ENCODE measurements around the gene IST1. TPM values are rescaled to one million over a fixed set of nuclear protein-coding genes. Genes with fewer than 3 reads are reported as not detected.

The IST1 gene
- total and polyA plus RNA-seq, 2 donors (not counting 1 experiment from before 2014, with no cell fraction given), result 139 to 221 TPM

- H2AFZ ChIP-seq (ENCODE audit: low read length), result no peak overlapping the region
- no peaks in the 10 kb centered on the region for H3K79me2 ChIP-seq (ENCODE audit: control insufficient read depth, insufficient read depth, low read length)
- no peak for DNase-seq (ENCODE audit: low read depth in 2 of 2)
- H3K36me3 ChIP-seq (ENCODE audit: control insufficient read depth, insufficient read depth, low read length), result no peaks in the 10 kb centered on the region
- no peak overlapping the region for H3K27ac ChIP-seq (ENCODE audit: insufficient read depth, low read length)
- H3K27me3 ChIP-seq (ENCODE audit: control insufficient read depth, insufficient read depth, low read length), result no peaks in the 10 kb centered on the region
- no peak overlapping the region for H3K4me2 ChIP-seq (ENCODE audit: extremely low read depth, insufficient read depth, low read length)
- H3K4me3 ChIP-seq (replicated peaks in 1 of 4; ENCODE audit: control extremely low read depth in 1 of 4, insufficient read depth in 1 of 4, low read depth in 3 of 4, low read length in 4 of 4), result no peak overlapping the region
- TF ChIP-seq EZH2 (IDR thresholded peaks at IDR 0.05; ENCODE audit: low read length, missing control alignments) (no peak), CTCF (conservative IDR thresholded peaks at IDR 0.05 in 1 of 2, IDR thresholded peaks at IDR 0.05 in 1 of 2; ENCODE audit: low read depth in 1 of 2, low read length in 2 of 2) (no peak)
- no peak overlapping the region for H3K9ac ChIP-seq (ENCODE audit: insufficient read depth, low read length)
- no peaks in the 10 kb centered on the region for H4K20me1 ChIP-seq (ENCODE audit: control insufficient read depth, extremely low read depth, insufficient read depth, low read length)
- H3K4me1 ChIP-seq (ENCODE audit: control insufficient read depth, extremely low read depth, insufficient read depth, low read length), result no peaks in the 10 kb centered on the region
- H3K9me3 ChIP-seq (ENCODE audit: control insufficient read depth, insufficient read depth, low read depth, low read length), result no peaks in the 10 kb centered on the region
These were observed 27.4 kb upstream of the IST1 start for GRCh38 chr16:71867939-71868338.

GRCh38 chr16:71869089-71869488, 26.2 kb upstream of the IST1 start:
- Histone ChIP-seq H3K9ac (ENCODE audit: insufficient read depth, low read length) (no peak overlapping the region), H4K20me1 (ENCODE audit: control insufficient read depth, extremely low read depth, insufficient read depth, low read length) (no peaks in the 10 kb centered on the region), H3K27ac (ENCODE audit: insufficient read depth, low read length) (no peak overlapping the region), H3K9me3 (ENCODE audit: control insufficient read depth, insufficient read depth, low read depth, low read length) (no peaks in the 10 kb centered on the region), H3K27me3 (ENCODE audit: control insufficient read depth, insufficient read depth, low read length) (no peaks in the 10 kb centered on the region), H3K4me3 (replicated peaks in 1 of 4; ENCODE audit: control extremely low read depth in 1 of 4, insufficient read depth in 1 of 4, low read depth in 3 of 4, low read length in 4 of 4) (no peak overlapping the region), H3K4me1 (ENCODE audit: control insufficient read depth, extremely low read depth, insufficient read depth, low read length) (no peaks in the 10 kb centered on the region), H3K79me2 (ENCODE audit: control insufficient read depth, insufficient read depth, low read length) (no peaks in the 10 kb centered on the region), H3K4me2 (ENCODE audit: extremely low read depth, insufficient read depth, low read length) (no peak overlapping the region), H3K36me3 (ENCODE audit: control insufficient read depth, insufficient read depth, low read length) (no peaks in the 10 kb centered on the region), H2AFZ (ENCODE audit: low read length) (no peak overlapping the region)
- DNase-seq (ENCODE audit: low read depth in 2 of 2), result no peak
- no peak for TF ChIP-seq EZH2 (IDR thresholded peaks at IDR 0.05; ENCODE audit: low read length, missing control alignments)
- no peak for TF ChIP-seq CTCF (conservative IDR thresholded peaks at IDR 0.05 in 1 of 2, IDR thresholded peaks at IDR 0.05 in 1 of 2; ENCODE audit: low read depth in 1 of 2, low read length in 2 of 2)

- Histone ChIP-seq H3K4me1 (ENCODE audit: control insufficient read depth, extremely low read depth, insufficient read depth, low read length) (no peaks in the 10 kb centered on the region), H3K4me3 (replicated peaks in 1 of 4; ENCODE audit: control extremely low read depth in 1 of 4, insufficient read depth in 1 of 4, low read depth in 3 of 4, low read length in 4 of 4) (no peak overlapping the region), H3K4me2 (ENCODE audit: extremely low read depth, insufficient read depth, low read length) (no peak overlapping the region), H2AFZ (ENCODE audit: low read length) (no peak overlapping the region), H4K20me1 (ENCODE audit: control insufficient read depth, extremely low read depth, insufficient read depth, low read length) (no peaks in the 10 kb centered on the region), H3K9ac (ENCODE audit: insufficient read depth, low read length) (no peak overlapping the region), H3K79me2 (ENCODE audit: control insufficient read depth, insufficient read depth, low read length) (no peaks in the 10 kb centered on the region), H3K9me3 (ENCODE audit: control insufficient read depth, insufficient read depth, low read depth, low read length) (no peaks in the 10 kb centered on the region), H3K27me3 (ENCODE audit: control insufficient read depth, insufficient read depth, low read length) (no peaks in the 10 kb centered on the region), H3K27ac (ENCODE audit: insufficient read depth, low read length) (no peak overlapping the region), H3K36me3 (ENCODE audit: control insufficient read depth, insufficient read depth, low read length) (no peaks in the 10 kb centered on the region)
- no peak for DNase-seq (ENCODE audit: low read depth in 2 of 2)
- TF ChIP-seq EZH2 (IDR thresholded peaks at IDR 0.05; ENCODE audit: low read length, missing control alignments), result no peak
- TF ChIP-seq CTCF (conservative IDR thresholded peaks at IDR 0.05 in 1 of 2, IDR thresholded peaks at IDR 0.05 in 1 of 2; ENCODE audit: low read depth in 1 of 2, low read length in 2 of 2), result no peak
These were observed 24.5 kb upstream of the IST1 start for GRCh38 chr16:71870818-71871217.

Measured in fibroblast of lung (primary cell).